NCI-H187 treated with DMSO at 0.1 percent for 48 hours (cell line): ENCODE data around the gene NDUFA3.
"Not testable (repeated sequence)": the region's sequence is repeated elsewhere in the genome, so short reads cannot be mapped to it uniquely, and the experiment has no call there.

Experiments
- DNase-seq: peaks from one replicate; lab custom pipeline; 2025; lab: John Stamatoyannopoulos, UW

NDUFA3 gene

GRCh38 chr19:54102421-54103169, at the start of gene NDUFA3:
Gene NDUFA3 (plus strand): TSS chr19:54102855. CDS start chr19:54102879, 24 bp downstream.
- DNase-seq, result peak; percentile 91

GRCh38 chr19:54062643-54063042, 40.0 kb upstream of the NDUFA3 start:
- no peak for DNase-seq

GRCh38 chr19:54063350-54064116, 39.1 kb upstream of the NDUFA3 start, which contains the start of gene VSTM1:
Gene VSTM1 (minus strand): TSS chr19:54063897. CDS start chr19:54063777, 120 bp downstream.
- no peak for DNase-seq

GRCh38 chr19:54069470-54069869, 33.2 kb upstream of the NDUFA3 start:
- no peak for DNase-seq

- no peak for DNase-seq
These were observed 28.8 kb upstream of the NDUFA3 start for GRCh38 chr19:54073829-54074228.

- no peak for DNase-seq
These were observed 27.8 kb upstream of the NDUFA3 start for GRCh38 chr19:54074851-54075250.

GRCh38 chr19:54077334-54077733, 25.3 kb upstream of the NDUFA3 start:
- no peak for DNase-seq

GRCh38 chr19:54081032-54081431, 21.6 kb upstream of the NDUFA3 start, which contains the start of gene TARM1:
Gene TARM1 (minus strand): TSS chr19:54081365. CDS start chr19:54081340, 25 bp downstream.
- DNase-seq, result no peak

- DNase-seq, result no peak
These were observed 18.2 kb upstream of the NDUFA3 start for GRCh38 chr19:54084410-54084809.

- no peak for DNase-seq
These were observed 8.1 kb upstream of the NDUFA3 start for GRCh38 chr19:54094426-54095000.

- DNase-seq, result no peak
These were observed 7.4 kb upstream of the NDUFA3 start for GRCh38 chr19:54095136-54095858.

- not testable (repeated sequence) for DNase-seq
These were observed 6.6 kb upstream of the NDUFA3 start for GRCh38 chr19:54095859-54096616.

- DNase-seq, result no peak
These were observed 6.0 kb upstream of the NDUFA3 start for GRCh38 chr19:54096617-54097106.

- DNase-seq, result no peak
These were observed 3.3 kb upstream of the NDUFA3 start for GRCh38 chr19:54099190-54099902.

- DNase-seq, result not testable (repeated sequence)
These were observed 2.8 kb upstream of the NDUFA3 start for GRCh38 chr19:54099903-54100255.

- DNase-seq, result no peak
These were observed 2.1 kb upstream of the NDUFA3 start, which contains the start of gene OSCAR for GRCh38 chr19:54100561-54100960. Gene OSCAR (minus strand): TSS chr19:54100803. CDS start chr19:54100792, 11 bp downstream.

- DNase-seq, result no peak
These were observed 2.5 kb downstream of the NDUFA3 start for GRCh38 chr19:54104998-54105715.

GRCh38 chr19:54105796-54106195, 3.1 kb downstream of the NDUFA3 start:
- no peak for DNase-seq

- no peak for DNase-seq
These were observed 4.1 kb downstream of the NDUFA3 start for GRCh38 chr19:54106716-54107115.
